IMR-90 (cell line): ENCODE data around the gene MORF4L2.

Source experiments
- CEBPB ChIP-seq: IDR thresholded peaks from 2 replicates; pipeline ENCODE4 v1.6.1; 2012; ENCODE audit warnings: low read depth, low read length, improper control_type of control experiment
- CTCF ChIP-seq: conservative IDR thresholded peaks from 2 replicates; pipeline ENCODE4 v1.5.1; 2012; ENCODE audit warnings: mild to moderate bottlenecking, low read depth, low read length, improper control_type of control experiment
- MAFK ChIP-seq: IDR thresholded peaks from 2 replicates; pipeline ENCODE4 v1.6.1; 2012; ENCODE audit warnings: low read depth, low read length, improper control_type of control experiment
- MAZ ChIP-seq: IDR thresholded peaks from 2 replicates; pipeline ENCODE4 v1.6.1; 2012; ENCODE audit warnings: low read depth, mild to moderate bottlenecking, low read length, improper control_type of control experiment, moderate library complexity, borderline replicate concordance
- POLR2A ChIP-seq: IDR thresholded peaks from 2 replicates; pipeline ENCODE4 v1.6.1; 2012; ENCODE audit warnings: mild to moderate bottlenecking, low read depth, low read length
- RAD21 ChIP-seq: IDR thresholded peaks from 2 replicates; pipeline ENCODE4 v1.6.1; 2012; ENCODE audit warnings: low read length, improper control_type of control experiment
- RCOR1 ChIP-seq: IDR thresholded peaks from 2 replicates; pipeline ENCODE4 v1.6.1; 2012; ENCODE audit warnings: mild to moderate bottlenecking, low read length, improper control_type of control experiment; ENCODE audit not compliant: insufficient replicate concordance
- SMC3 ChIP-seq: fragments of 150-350 bp; IDR thresholded peaks from 2 replicates; pipeline ENCODE4 v1.6.1; 2016; ENCODE audit warnings: low read depth, mild to moderate bottlenecking, antibody characterized with exemption, low read length, moderate library complexity
- USF2 ChIP-seq: fragments of 150-350 bp; IDR thresholded peaks from 2 replicates; pipeline ENCODE4 v1.6.1; 2017; ENCODE audit warnings: mild to moderate bottlenecking, antibody characterized with exemption, low read length, low read depth

- TF ChIP-seq CTCF: no peak
- TF ChIP-seq CEBPB: no peak
- no peak for TF ChIP-seq MAFK
- TF ChIP-seq POLR2A: no peak
- no peak for TF ChIP-seq USF2
- TF ChIP-seq RAD21: no peak
- TF ChIP-seq SMC3: no peak
- no peak for TF ChIP-seq MAZ
- no peak for TF ChIP-seq RCOR1
Measured at GRCh38 chrX:103733017-103733416, 46.5 kb upstream of the MORF4L2 start.
